DMS53 (cell line): Measurements from ENCODE around the gene STYX.

Source experiments
- DNase-seq: peaks from one replicate; lab custom pipeline; 2025; lab: John Stamatoyannopoulos, UW

The STYX gene, protein sequence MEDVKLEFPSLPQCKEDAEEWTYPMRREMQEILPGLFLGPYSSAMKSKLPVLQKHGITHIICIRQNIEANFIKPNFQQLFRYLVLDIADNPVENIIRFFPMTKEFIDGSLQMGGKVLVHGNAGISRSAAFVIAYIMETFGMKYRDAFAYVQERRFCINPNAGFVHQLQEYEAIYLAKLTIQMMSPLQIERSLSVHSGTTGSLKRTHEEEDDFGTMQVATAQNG

DNA sequence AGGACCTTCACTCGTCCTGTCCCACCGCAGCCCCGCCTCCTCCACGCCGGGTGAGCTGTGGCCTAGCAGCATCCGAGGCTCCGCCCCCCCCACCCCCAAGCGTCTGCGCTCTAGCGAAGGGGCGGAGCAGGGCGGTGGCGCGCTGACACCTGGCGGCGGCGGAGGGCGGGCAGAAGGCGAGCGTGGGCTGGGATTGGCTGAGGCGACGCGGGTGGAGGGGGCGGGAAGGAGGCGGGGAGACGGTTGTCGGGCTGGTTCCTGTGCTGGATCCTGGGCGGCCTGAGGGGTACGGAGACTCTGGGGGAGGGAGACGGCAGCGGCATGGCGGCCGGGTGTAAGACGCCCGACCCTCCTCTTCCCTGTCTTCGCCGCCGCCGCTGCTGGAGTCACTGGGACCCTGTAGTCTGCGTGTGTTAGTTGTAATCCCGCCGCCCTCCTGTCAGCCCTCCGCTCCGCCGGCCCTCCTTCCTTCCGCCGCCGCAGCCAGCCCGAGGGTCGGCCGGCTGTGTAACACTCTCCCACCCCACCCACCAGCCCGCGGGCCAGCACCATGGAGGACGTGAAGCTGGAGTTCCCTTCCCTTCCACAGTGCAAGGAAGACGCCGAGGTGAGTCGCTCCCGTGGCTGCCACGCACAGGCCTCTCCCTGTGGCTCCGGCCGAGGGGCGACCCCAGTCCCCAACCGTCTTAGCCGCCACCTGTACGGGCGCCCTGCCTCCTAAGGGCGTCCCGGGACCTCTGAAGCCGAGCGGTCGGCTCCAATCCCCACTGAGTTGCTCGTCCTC, at the start of gene STYX:
TSS of gene STYX (plus strand) at position 242 of the 784 bp plus-strand sequence. CDS start at position 551, 309 bp downstream.
- DNase-seq: peak; percentile 98

DNA sequence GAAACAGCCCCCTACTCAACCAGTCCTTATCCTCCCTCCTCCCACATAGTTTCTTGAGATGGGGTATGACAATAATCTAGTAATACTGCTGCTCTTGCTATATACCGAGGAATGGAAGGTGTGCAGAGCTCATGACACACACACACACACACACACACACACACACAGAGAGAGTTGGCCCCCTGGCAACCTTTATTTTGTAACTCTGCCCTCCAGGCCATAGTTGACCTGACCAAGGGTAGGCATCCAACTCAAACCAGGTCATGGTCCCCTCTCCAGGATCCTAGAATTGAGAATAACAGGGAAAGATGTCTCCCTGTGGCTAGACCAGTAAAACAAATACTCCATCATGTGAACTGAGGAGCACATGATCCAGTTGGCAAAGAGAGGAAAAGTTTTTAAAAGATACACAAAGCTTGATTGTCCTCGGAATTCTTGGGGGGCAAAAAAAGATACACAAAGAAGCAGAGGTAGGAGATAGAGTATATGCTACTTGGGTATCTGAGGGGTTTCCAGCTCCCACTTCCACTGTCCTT, 45.9 kb upstream of the STYX start:
- no peak for DNase-seq

DNA sequence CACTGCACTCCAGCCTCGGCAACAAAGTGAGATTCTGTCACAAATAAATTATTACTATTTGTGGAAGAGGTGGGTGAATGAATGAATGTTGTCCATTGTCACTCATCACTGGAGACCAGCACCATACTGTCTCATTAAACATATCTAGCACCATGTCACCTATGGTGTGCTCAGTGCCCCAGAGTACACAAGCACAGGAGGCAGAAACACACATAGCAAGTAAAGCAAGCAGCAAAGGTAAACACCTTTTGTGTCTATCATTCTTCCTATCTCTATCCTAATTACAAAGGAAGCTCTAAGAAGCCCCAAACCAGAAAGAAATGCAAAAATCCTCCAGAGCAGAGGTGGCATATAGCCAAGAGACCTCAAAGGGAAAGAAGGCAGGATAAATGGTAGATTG, 43.8 kb upstream of the STYX start:
- DNase-seq: peak; percentile 1

DNA sequence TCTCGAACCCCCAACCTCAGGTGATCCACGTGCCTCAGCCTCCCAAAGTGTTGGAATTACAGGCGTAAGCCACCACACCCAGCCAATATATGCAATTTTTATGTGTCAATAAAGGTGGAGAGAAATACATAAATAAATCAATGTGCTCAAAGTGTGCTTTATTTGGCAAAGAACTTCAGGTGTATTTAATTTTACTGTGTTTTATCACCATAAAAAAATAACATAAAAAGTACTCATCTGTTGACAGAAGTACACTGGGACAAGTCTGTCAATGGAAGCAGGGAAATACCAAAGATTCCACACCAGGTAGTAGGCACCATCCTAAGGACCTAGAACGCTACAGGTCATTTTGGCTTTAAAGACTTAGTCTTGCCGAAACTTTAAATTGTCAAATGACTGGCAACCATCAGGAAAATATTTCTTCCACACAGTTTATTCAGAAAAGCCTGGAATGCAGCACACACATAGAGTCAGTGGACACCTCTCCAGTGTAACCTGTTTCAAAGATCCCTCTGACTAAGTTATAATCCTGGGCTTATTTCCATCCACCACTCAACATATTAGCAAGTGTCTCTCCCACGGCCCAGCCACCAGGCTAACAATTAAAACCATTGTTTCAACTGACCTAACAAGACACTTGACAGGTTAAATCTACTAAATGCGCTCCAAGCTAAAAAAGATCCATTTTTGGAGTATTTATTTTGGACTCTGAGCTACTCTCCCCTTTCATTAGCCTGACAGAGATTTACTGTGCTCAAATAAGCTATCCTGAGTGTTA, 38.8 kb upstream of the STYX start:
- DNase-seq: no peak

DNA sequence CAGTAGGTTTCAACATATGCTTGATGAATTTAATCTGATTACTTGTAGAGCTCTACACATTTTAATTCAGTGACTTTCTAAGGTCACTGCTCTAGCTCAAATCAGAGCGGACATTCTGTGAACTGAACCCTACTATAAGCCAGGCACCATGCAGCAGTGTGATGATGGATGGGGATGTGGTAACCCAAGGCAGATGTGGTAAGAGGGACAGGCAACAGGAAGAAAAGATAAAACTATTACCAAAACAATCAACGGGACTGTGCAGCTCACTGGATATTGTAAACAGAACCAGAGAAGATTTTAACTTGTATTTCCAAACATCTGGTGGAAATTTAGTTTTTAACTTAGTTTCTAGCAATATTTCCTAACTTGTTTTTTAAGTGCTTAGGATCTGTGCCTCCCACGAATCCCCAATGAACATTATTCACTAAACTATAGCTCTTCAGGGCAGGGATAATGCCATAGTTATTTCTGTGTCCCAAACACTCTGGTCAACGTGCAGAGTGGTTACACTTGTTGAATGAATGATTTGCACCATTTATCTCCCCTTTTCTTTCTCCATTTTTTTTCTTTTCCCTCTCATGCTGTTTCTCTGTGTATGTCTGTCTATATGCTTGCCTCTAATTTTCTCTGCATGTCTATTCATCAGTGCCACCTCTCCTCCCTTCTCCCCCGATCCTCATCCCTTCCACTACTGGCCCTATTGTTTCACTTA, 37.6 kb upstream of the STYX start:
- DNase-seq: no peak

DNA sequence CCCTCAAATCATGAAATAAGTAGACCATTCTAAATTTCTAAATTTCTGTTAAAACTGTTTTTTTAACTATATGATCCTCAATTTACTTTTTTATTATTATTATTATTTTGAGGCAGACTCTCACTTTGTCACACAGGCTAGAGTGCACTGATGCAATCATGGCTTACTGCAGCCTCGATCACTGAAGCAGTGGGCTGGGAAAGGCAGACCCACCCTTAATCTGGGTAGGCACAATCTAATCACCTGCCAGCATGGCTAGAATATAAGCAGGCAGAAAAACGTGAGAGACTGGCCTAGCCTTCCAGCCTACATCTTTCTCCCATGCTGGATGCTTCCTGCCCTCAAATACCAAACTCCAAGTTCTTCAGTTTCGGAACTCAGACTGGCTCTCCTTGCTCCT, 36.9 kb upstream of the STYX start:
- no peak for DNase-seq

DNA sequence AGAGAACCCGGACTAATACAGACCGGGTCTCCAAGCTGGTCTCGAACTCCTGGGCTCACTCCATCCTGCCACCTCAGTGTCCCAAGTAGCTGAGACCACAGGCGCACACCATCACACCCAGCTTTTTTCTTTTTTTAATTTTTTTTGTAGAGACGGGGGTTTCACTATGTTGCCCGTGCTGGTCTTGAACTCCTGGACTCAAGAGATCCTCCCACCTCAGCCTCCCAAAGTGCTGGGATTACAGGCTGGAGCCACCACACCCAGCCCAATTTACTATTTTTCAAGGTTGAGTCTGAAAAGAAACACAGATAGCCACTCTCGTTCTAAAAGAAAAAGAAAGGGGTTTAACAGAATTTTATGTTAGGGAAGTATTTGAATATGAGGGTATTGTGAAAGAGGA, 36.4 kb upstream of the STYX start:
- DNase-seq: no peak

DNA sequence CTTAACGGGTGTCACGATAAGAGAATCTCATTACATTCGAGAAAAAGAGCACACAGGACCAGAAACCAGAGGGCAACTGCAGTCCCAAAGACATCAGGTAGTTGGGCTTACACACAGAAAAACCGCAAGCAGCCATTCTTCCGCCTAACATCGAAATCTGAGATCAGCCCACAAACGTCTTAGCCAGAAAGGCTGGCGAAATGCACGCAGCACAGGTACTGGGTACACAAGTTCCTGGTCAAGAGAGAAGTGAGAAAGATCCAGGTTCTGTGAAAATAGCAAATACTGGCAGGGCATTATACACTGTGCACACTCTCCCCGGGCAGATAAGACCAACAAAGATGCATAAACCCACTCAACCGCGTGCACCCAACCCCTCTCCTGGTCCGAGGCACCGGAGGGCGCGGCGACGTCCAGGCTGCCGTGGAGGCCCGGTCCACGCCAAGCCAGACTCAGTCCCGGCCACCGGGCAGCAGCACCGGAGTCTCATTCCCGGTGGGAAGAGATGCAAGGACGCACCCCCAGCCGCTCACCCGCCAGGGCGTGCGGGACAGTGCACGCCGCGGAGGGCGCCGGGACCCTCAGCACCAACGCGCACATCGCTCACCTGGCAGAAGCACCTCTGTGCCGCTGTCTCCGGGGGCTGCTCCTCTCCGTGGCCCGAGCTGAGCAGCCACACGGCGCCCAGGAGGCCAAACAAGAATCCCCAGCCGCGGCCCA, 35.0 kb upstream of the STYX start:
- DNase-seq: peak; percentile 67

DNA sequence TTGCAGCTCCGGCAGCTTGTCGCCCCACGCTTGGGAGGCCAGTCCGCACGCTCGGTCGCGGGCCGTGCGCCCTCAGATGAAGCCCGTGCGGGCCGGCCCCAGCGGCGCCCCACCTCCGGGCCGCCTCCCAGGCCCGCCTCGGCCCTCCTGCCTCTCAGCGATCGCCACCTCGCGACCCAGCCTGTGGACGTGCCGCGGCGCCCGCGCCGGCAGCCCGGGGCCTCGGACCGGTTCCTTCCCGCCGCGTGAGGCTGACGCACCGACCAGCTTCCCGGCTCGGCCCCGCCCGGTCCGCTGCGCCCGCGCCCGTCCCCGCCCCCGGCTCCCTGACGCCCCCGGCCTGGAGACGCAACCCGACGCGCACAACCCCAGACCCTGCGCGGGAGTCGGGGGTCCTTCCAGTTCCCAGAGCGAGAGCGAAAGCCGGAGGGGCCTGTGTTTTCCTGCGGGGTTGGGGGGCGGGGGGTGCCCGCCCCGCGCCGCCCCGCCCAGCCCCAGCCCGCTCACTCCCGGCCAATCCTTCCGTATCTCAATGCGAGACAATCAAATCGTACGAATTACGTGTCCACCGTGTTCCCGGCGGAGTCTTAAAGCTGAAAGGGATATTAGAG, 34.4 kb upstream of the STYX start, which contains the start of gene ERO1A:
TSS of gene ERO1A (minus strand) at position 78 of the 611 bp plus-strand sequence. CDS start at position 1, 77 bp downstream.
- DNase-seq: peak; percentile 87

DNA sequence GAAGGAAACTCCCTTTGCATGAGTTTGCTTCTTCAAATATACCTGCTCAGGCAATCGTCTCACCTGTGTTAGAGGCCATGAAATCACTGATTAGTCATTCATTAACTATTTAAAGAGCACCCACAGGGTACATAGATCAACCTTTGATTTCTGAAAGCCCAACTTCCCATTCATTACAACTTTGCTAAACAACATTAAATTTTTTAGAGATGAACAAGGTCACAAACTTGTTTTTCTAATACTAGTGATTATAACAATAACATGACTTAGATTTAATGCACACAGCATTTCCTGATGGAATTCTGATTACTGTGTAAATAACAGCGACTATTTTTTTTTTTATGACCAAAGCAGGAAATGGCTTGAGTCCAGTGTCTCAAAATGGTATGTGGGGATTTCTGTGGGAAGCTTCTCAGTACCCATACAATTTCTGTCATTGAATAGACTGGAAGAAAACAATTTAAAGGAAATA, 29.2 kb upstream of the STYX start:
- peak; percentile 85 for DNase-seq

DNA sequence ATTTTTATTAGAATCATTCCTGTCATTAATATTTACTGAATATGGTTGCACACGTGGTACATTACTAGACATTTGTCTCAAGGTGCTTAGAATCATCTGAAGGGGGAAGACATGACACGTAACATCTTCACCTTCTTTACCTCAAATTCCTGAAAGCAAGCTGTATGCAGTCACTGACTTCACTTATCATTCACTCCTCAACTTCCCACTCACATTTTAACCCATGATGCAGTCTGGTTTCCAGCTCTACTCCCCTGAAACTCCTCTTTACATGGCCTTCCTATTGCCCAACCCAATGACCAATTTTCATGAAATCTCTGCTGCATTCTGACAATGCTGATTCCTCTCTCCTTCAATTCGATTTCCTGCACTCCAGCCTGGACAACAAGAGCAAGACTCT, 28.7 kb upstream of the STYX start:
- no peak for DNase-seq

DNA sequence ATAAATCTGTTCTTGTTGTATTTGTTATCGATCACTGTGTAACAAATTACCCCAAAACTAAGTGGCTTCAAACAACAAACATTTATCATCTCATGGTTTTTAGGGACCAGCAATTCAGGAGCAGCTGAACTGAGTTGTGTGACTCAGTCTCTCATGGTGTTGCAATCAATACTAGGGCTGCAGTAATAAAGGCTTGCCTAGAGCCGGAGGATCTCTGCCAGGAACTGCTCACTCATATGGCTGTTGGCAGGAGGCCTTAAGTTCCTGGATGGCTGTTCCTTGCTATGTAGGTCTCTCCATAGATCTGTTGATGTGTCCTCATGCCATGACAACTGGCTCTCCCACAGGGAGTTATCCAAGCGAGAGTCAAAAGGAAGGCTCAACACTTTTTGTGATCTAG, 26.7 kb upstream of the STYX start:
- no peak for DNase-seq

DNA sequence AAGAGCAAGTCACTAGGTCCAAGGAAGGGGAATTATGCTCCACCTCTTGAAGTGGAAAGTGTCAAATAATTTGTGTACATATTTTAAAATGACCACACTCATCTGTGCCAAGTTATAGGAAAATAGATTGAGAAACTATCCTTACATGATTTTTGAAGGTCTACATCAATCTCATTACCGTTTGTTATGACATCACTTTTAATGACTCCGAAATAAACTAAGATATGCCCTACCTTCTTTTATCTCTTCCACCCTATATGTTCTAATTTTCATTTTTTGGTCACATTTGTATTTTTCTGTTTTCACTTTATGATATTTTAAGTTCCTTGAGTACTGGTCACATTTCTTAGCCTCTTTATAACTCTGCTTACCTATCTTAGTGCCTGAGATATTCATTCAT, 26.3 kb upstream of the STYX start:
- DNase-seq: no peak

DNA sequence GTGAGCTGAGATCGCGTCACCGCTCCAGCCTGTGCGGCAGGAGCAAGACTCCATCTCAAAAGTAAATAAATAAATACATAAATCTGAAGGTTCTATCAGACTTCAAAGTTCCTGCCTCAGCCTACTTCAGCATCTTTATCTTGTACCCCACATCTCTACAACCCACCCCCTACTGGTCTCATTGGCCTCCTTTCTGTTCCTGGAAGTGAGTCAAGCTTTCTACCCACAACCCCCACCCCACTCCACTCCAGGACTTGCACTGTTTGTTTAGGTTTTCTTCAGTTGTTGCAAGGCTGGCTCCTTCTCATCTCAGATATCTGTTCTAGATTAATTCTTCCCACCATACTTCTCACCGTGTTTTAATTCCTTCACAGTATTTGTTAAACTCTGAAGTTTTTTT, 23.7 kb upstream of the STYX start:
- DNase-seq: peak; percentile 56

DNA sequence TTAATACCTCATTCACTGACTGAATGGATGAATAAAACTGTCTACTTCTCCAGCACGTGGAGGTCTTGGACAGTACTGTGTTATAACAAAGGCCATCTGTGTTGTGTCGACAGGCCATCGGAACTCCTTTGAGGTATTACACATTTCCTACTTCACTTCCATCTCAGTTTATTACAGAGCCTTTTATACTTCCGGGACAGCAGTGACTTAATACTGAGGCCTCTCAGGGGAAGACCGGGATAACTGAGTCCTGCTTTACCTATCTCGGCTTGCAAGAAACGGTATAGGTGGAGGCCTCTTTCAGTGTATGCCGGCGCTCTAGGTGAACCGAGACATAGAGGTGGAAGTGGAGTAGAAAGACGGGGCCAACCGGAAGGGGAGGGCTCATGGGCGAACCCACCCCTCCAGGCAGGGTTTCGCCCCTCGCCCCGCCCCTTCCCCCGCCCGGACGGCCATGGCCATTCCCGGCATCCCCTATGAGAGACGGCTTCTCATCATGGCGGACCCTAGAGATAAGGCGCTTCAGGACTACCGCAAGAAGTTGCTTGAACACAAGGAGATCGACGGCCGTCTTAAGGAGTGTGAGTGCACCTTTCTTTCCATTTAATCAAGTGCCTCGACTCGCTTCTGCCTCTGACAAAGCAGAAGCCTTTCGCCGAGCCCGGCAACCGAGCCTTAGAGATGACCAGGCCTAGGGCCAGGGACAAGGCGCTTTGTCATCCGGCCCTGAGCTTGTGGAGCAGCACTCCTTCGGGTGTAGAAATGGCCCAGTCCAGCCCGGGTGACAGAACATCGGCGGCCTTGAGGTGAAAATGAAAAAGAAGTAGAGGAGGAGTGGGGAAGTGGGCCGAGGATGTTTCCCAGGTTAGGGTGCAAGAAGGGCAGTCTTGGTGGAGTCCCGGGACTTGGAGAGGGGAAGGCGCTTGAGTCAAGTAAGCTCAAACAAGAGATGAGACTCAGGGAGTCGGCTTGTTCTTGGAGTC, 23.0 kb upstream of the STYX start, which contains the start of gene PSMC6:
TSS of gene PSMC6 (plus strand) at position 477 of the 983 bp plus-strand sequence. CDS start at position 497, 20 bp downstream.
- peak; percentile 95 for DNase-seq

DNA sequence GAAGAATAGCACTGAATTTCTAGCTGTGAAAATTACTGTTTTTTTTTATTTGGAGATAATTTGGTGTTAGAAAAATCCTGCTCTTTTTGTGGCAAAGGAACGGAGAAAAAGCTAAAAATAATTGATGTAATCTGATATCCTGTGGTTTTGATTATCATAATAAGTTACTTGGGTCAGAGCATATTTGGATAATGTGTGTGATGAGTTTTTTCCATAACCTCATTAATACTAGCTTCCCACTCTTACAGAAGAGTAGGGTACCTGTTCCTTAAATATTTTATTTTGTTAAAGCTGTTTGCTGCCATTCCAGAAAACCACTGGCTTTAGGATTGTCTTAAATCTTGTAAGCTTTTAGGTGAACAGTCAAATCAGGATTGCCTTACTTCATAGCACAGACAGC, 18.3 kb upstream of the STYX start:
- DNase-seq: no peak

DNA sequence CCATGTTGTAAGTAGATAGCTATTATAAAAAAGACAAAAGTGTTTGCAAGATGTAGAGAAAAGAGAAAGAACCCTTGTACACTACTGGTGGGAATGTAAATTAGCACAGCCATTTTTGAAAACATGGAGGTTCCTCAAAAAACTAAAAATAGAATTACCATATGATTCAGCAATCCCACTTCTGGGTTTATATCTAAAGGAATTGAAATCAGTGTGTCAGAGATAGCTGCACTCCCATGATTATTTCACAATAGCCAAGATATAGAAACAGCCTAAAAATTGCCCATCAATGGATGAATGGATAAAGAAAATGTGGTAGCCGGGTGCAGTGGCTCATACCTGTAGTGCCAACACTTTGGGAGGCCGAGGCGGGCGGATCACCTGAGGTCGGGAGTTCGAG, 13.8 kb upstream of the STYX start:
- DNase-seq: no peak

DNA sequence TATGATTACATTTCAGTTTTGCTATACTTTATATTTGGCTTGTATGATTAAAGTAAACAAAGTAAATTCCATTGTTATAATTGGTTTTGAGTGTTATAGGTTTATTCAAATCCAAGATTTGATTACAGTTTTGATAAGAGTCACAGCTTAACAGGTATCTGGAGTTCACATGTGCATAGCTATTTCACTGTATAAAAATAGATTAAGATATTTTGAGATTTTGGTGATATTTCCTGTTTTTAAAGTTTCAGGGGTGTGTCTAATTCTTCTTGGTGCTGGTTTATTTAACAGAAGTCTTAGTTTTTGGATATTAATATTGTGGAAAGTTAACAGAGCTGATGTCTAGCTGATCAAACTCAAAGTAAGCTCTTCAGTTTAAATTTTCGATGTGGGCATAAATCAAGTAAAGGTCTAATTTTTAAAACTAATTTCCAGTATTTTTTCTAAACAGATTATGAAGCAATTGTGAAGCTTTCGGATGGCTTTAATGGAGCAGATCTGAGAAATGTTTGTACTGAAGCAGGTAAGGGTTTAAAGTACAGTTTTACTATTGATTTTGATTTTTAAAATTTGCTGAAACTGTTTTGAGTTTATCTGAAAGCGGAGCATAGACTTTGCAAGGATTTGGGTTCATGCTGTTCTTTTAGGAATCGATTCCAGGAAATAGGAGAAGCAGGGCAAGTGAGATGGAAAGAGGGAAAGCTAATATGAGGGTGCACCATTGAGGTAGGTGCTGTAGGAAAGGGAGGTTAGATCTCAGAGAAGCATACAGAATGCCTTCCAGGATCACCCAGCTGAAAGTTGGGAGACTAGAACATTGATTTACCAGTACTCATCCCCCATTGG, 6.2 kb upstream of the STYX start:
- no peak for DNase-seq

DNA sequence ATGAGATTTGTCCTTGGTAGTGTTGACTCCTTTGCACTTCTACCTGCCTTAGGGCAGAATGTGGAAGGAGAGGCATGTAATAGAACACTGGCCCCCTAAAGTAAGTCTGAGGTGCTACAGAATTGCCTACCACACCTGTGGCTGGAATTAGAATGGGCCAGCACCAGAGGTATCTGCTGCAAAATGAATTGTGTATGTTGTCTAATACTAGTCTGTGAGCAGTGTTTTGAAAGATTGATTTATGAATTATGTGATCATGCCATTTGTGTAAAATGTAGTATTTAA, 5.7 kb upstream of the STYX start:
- DNase-seq: no peak
